ENCODE data around the gene PPP2R2C. TPM values are rescaled to one million over a fixed set of nuclear protein-coding genes. Genes with fewer than 3 reads are reported as not detected.

Gene PPP2R2C
- total RNA-seq, 1 donor from 2014 or later = not detected

GRCh38 chr4:6420972-6421371 is 51.4 kb downstream of the PPP2R2C start:
- TF ChIP-seq CTCF (IDR thresholded peaks at IDR 0.05) = no peak
- peaks cover 15% of the 10 kb centered on the region for H3K27me3 Mint-ChIP-seq (ENCODE audit: unreplicated experiment)
- H3K4me1 Mint-ChIP-seq (ENCODE audit: unreplicated experiment) = no peaks in the 10 kb centered on the region
- no peaks in the 10 kb centered on the region for H3K36me3 Mint-ChIP-seq (ENCODE audit: unreplicated experiment)
- no peak overlapping the region for H3K4me3 Mint-ChIP-seq (ENCODE audit: unreplicated experiment)
- no peaks in the 10 kb centered on the region for H3K9me3 Mint-ChIP-seq (ENCODE audit: unreplicated experiment)
- H3K27ac Mint-ChIP-seq (ENCODE audit: unreplicated experiment) = no peak overlapping the region
- DNase-seq (ENCODE audit: extremely low spot score, unreplicated experiment) = no peak

GRCh38 chr4:6420036-6420435 is 52.4 kb downstream of the PPP2R2C start:
- H3K27me3 Mint-ChIP-seq (ENCODE audit: unreplicated experiment) = peaks cover 20% of the 10 kb centered on the region
- no peak overlapping the region for H3K4me3 Mint-ChIP-seq (ENCODE audit: unreplicated experiment)
- no peaks in the 10 kb centered on the region for H3K4me1 Mint-ChIP-seq (ENCODE audit: unreplicated experiment)
- H3K9me3 Mint-ChIP-seq (ENCODE audit: unreplicated experiment) = no peaks in the 10 kb centered on the region
- H3K36me3 Mint-ChIP-seq (ENCODE audit: unreplicated experiment) = no peaks in the 10 kb centered on the region
- no peak for DNase-seq (ENCODE audit: extremely low spot score, unreplicated experiment)
- TF ChIP-seq CTCF (IDR thresholded peaks at IDR 0.05) = no peak
- H3K27ac Mint-ChIP-seq (ENCODE audit: unreplicated experiment) = no peak overlapping the region

- no peak overlapping the region for H3K4me3 Mint-ChIP-seq (ENCODE audit: unreplicated experiment)
- H3K36me3 Mint-ChIP-seq (ENCODE audit: unreplicated experiment) = no peaks in the 10 kb centered on the region
- no peaks in the 10 kb centered on the region for H3K4me1 Mint-ChIP-seq (ENCODE audit: unreplicated experiment)
- peaks cover 19% of the 10 kb centered on the region for H3K27me3 Mint-ChIP-seq (ENCODE audit: unreplicated experiment)
- no peak for TF ChIP-seq CTCF (IDR thresholded peaks at IDR 0.05)
- DNase-seq (ENCODE audit: extremely low spot score, unreplicated experiment) = no peak
- no peaks in the 10 kb centered on the region for H3K9me3 Mint-ChIP-seq (ENCODE audit: unreplicated experiment)
- no peak overlapping the region for H3K27ac Mint-ChIP-seq (ENCODE audit: unreplicated experiment)
Measured at GRCh38 chr4:6419452-6420028, 52.9 kb downstream of the PPP2R2C start.

GRCh38 chr4:6418193-6418755 is 54.1 kb downstream of the PPP2R2C start:
- H3K36me3 Mint-ChIP-seq (ENCODE audit: unreplicated experiment) = no peaks in the 10 kb centered on the region
- no peaks in the 10 kb centered on the region for H3K4me1 Mint-ChIP-seq (ENCODE audit: unreplicated experiment)
- DNase-seq (ENCODE audit: extremely low spot score, unreplicated experiment) = no peak
- TF ChIP-seq CTCF (IDR thresholded peaks at IDR 0.05) = no peak
- no peak overlapping the region for H3K4me3 Mint-ChIP-seq (ENCODE audit: unreplicated experiment)
- no peaks in the 10 kb centered on the region for H3K9me3 Mint-ChIP-seq (ENCODE audit: unreplicated experiment)
- peaks cover 17% of the 10 kb centered on the region for H3K27me3 Mint-ChIP-seq (ENCODE audit: unreplicated experiment)
- H3K27ac Mint-ChIP-seq (ENCODE audit: unreplicated experiment) = no peak overlapping the region

- Mint-ChIP-seq H3K4me1 (ENCODE audit: unreplicated experiment) (no peaks in the 10 kb centered on the region), H3K9me3 (ENCODE audit: unreplicated experiment) (no peaks in the 10 kb centered on the region), H3K36me3 (ENCODE audit: unreplicated experiment) (no peaks in the 10 kb centered on the region), H3K27me3 (ENCODE audit: unreplicated experiment) (peaks cover 17% of the 10 kb centered on the region), H3K4me3 (ENCODE audit: unreplicated experiment) (no peak overlapping the region), H3K27ac (ENCODE audit: unreplicated experiment) (no peak overlapping the region)
- TF ChIP-seq CTCF (IDR thresholded peaks at IDR 0.05) = no peak
- DNase-seq (ENCODE audit: extremely low spot score, unreplicated experiment) = no peak
Measured at GRCh38 chr4:6417516-6418050, 54.8 kb downstream of the PPP2R2C start.
